ENCODE results near the gene SH3GL3.
A peak's percentile ranks its signal among the peaks of the same experiment; 100 is the strongest.

GRCh38 chr15:83559310-83559966, 112.3 kb downstream of the SH3GL3 start:
- no peak for TF ChIP-seq EP300 (IDR thresholded peaks at IDR 0.05; ENCODE audit: borderline replicate concordance)
- TF ChIP-seq CEBPB (IDR thresholded peaks at IDR 0.05), result peak; percentile 84
- TF ChIP-seq REST (IDR thresholded peaks at IDR 0.05; ENCODE audit: low read depth), result no peak
- no peak for TF ChIP-seq FOXM1 (IDR thresholded peaks at IDR 0.05; ENCODE audit: borderline replicate concordance, low read depth)
- no peak for TF ChIP-seq TEAD4 (IDR thresholded peaks at IDR 0.05)
- 0 out of 2 replicates have a peak, but pooled peaks have one; percentile 26 for TF ChIP-seq MAX (IDR thresholded peaks at IDR 0.05)

All from Ishikawa (cell line).